Jurkat, Clone E6-1 (cell line): ENCODE measurements around the gene PRSS22.

Experiments
- DNase-seq: peaks from one replicate; pipeline ENCODE4 v3.0.0-alpha.2; 2011; ENCODE audit warnings: low read depth, low spot score
- H3K4me3 ChIP-seq: 2 replicates; pipeline ENCODE4 v1.5.1; 2011; ENCODE audit warnings: mild to moderate bottlenecking, low read length, control low read depth, moderate library complexity

Gene PRSS22

DNA sequence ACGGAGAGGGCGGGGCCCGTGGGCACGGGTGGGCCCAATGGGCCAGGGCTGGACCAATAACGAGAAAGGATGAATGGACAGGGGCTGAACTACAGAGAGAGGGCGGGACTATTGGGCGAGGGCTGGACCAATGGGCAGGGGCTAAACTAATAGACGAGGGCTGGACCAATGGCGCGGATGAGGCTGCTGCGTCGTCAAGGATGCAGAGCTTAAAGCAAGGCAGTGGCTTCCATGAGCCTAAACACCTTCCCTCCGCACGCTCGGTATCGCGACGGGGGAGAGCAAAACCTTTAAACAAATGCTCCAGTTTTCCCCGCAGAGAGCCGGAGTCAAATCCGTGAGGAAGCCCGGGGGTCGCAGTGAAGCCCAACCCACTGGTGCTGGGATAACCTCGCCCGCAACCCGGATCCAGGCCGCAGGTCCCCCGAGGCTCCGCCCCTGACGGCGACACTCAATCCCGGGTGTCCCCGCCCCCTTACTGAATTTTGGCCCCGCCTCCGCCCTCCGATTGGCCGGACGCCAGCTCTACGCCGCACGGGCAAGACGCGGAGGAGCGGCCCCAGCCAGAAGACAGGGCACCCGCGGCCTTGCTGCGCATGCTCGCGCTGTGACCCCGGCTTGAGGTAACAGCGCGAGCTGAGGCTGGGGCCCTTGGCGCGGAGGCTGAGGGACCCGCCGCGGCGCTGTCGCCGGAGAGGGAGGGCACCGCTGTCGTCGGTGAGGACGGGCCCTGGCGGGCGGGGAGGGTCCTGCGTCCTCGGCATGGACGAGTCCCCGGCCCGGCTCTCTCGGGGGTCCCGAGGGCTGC, 24.9 kb upstream of the PRSS22 start, which contains the start of gene FLYWCH2:
Gene FLYWCH2 (plus strand): TSS at position 566 of the 808 bp plus-strand sequence. CDS start 13,235 bp downstream, outside the sequence.
- H3K4me3 ChIP-seq: peak within 1 kb of the TSS; percentile 78
- peak; percentile 93 for DNase-seq

DNA sequence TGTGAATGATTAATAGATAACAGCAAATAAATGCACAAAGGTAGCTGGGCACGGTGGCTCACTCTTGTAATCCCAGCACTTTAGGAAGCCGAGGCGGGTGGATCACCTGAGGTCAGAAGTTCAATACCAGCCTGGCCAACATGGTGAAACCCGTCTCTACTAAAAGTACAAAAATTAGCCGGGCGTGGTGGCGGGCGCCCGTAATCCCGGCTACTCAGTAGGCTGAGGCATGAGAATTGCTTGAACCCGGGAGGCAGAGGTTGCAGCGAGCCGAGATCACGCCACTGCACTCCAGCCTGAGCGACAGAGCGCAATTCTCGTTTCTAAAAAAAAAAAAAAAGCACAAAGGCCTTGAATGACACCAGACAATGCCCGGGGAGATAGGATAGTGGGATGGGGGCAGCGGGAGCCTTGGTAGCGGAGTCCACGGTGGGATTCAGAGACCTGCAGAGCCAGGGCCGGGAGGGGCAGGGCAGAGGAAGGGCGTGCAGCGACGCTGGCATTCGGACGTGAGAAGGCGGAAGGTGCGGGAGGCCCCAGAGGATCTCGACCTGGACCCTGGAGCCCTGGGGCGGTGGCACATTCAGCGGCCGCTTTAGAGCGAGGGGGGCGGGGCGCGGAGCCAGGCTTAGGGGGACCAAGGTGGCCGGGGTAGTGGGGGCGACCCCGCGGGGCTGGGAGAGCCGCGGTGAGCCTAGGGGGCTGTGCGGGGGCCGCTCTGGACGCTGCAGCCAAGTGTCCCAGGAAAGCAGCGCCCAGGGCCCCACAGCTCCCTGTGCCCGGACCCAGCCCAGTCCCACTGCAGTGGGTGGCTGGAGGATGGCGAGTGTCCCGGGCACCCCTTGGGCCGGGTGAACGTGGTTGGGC, 24.0 kb upstream of the PRSS22 start:
- DNase-seq: no peak
- peak overlapping the region; percentile 78 for H3K4me3 ChIP-seq

GRCh38 chr16:2879854-2880508, 22.0 kb upstream of the PRSS22 start:
- no peak for DNase-seq
- no peak overlapping the region for H3K4me3 ChIP-seq

DNA sequence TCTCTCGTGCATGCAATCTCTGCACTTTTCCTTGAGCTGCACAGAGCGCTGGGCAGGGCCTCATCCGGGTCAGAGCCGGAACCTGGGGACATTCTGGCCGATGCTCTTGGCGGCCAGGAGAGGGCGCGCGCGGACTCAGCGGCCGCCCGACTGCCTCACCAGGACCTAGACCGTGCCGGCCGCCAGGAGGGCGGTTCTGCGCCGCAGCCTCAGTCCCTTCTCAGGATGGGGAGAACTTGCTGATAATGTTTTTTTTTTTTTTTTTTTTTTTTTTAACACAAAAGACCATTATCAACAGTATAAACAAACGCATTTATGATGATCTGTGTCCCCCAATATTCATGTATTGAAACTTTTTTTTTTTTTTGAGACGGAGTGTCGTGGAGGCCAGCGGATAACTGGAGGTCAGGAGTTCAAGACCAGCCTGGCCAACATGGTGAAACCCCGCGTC, 17.0 kb upstream of the PRSS22 start:
- peak; percentile 28 for DNase-seq
- no peak overlapping the region for H3K4me3 ChIP-seq

DNA sequence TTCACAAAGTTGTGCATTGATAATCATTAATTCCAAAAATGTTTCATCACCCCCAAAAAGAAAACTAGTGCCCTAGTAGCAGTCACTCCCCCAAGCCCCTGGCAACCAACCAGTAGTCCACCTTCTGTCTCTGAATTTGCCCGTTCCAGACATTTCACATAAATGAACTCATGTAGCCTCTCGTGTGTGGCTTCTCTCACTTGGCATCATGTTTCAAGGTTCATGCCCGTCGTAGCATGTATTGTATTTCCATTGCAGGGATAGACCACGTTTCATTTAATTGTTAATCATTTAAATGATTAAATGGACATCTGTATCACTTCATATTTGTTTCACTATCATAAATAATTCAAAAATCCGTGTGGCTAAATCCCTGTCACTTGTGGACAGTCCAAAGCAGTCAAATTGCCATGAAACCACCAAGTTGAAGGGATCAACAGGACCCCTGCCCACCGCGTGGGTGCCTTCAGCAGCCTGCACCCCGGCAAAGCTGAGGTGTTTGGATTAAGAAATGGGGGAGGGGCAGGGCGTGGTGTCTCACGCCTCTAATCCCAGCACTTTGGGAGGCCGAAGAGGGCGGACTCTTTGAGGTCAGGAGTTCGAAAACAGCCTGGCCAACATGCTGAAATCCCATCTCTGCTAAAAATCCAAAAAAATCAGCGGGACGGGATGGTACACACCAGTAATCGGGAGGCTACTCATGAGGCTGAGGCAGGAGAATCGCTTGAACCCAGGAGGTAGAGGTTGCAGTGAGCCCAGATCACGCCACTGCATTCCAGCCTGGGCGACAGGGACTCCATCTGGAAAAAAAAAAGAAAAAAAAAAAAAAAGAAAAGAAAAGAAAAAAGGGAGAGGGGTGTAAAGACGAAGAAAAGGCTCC, 16.3 kb upstream of the PRSS22 start:
- H3K4me3 ChIP-seq: no peak overlapping the region
- no peak for DNase-seq

GRCh38 chr16:2871926-2872325, 14.0 kb upstream of the PRSS22 start:
- H3K4me3 ChIP-seq: no peak overlapping the region
- DNase-seq: no peak

GRCh38 chr16:2867987-2868789, 10.2 kb upstream of the PRSS22 start:
- peak; percentile 90 for DNase-seq
- H3K4me3 ChIP-seq: peak overlapping the region; percentile 67

DNA sequence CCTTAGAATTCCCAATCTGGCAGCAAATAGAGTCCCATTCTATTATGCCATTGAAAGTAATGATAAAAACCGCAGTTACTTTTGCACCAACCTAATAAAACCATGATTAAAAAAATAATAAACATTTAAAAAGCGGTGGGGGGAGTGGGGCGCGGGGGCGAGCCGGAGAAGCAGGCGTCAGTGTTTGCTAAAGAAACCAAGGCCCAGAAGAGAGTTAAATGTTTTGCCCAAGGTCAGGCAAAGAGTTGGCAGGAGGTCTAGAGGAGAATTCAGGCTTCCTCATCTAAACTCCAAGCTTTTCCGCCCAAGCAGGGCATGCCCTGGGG, 9.7 kb upstream of the PRSS22 start:
- H3K4me3 ChIP-seq: peak overlapping the region; percentile 67
- DNase-seq: no peak

GRCh38 chr16:2866431-2866830, 8.5 kb upstream of the PRSS22 start:
- peak; percentile 16 for DNase-seq
- H3K4me3 ChIP-seq: no peak overlapping the region

DNA sequence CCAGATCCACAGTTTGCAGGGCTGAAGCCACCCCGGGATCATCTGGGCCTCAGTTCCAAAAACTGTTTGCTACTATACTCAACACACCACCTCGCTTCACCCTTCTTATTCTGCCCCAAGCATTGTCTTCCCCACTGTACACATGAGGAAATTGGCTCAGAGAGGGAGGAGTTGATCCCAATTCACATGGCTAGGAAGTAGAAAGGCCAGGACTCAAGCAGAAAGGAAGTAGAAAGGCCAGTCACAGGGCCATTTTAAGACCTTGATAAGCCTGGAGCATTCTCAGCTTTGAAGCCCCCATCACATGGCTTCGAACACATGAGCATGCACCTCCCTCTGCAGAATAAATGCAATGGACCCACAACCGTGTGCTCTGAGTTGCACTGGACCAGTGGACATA, 7.7 kb upstream of the PRSS22 start:
- no peak for DNase-seq
- H3K4me3 ChIP-seq: no peak overlapping the region

- no peak for DNase-seq
- H3K4me3 ChIP-seq: no peak overlapping the region
Measured at GRCh38 chr16:2860826-2861567, 3.0 kb upstream of the PRSS22 start.

- no peak for DNase-seq
- H3K4me3 ChIP-seq: no peak overlapping the region
Measured at GRCh38 chr16:2859686-2860265, 1.8 kb upstream of the PRSS22 start.

GRCh38 chr16:2858245-2859025, 465 bp upstream of the PRSS22 start:
- no peak for DNase-seq
- H3K4me3 ChIP-seq: no peak overlapping the region

GRCh38 chr16:2856686-2857450, 1.1 kb downstream of the PRSS22 start:
- H3K4me3 ChIP-seq: no peak overlapping the region
- no peak for DNase-seq

- H3K4me3 ChIP-seq: no peak overlapping the region
Measured at GRCh38 chr16:2856061-2856670, 1.8 kb downstream of the PRSS22 start.

More at GRCh38 chr16:2856061-2856670, 1.8 kb downstream of the PRSS22 start:
- DNase-seq: no peak
